SK-N-SH (cell line): ENCODE results near the gene ZNF280A. TPM values are rescaled to one million over a fixed set of nuclear protein-coding genes. Genes with fewer than 3 reads are reported as not detected.
"Not testable (repeated sequence)": the region's sequence is repeated elsewhere in the genome, so short reads cannot be mapped to it uniquely, and the experiment has no call there.

Source experiments
- CTCF ChIA-PET: fragments of 300-600, 350-600 bp; formaldehyde crosslinking; extraction: SDS; loops from one replicate; lab custom pipeline; 2021; lab: Yijun Ruan, JAX
- POLR2A ChIA-PET: fragments of 350-600 bp; sonication (Branson Sonifier 250); formaldehyde crosslinking; extraction: SDS; loops from one replicate; lab custom pipeline; 2020; ENCODE audit warnings: antibody characterized with exemption, inconsistent platforms; lab: Yijun Ruan, JAX
- DNase-seq: peaks from one replicate; pipeline ENCODE4 v3.0.0; 2012
- H2AFZ ChIP-seq: fragments of 200-600 bp; sonication (generic); 2 replicates; pipeline ENCODE4 v1.8.1; 2016; ENCODE audit warnings: antibody characterized with exemption, mild to moderate bottlenecking, low read depth
- H3F3A ChIP-seq: fragments of 200-600 bp; sonication (generic); replicated peaks from 2 replicates; pipeline ENCODE3; 2016; ENCODE audit warnings: antibody characterized with exemption, mild to moderate bottlenecking; ENCODE audit not compliant: insufficient read depth
- H3K27ac ChIP-seq, 2 experiments: fragments of 200-500 bp in 1 of 2; fragments of 200-600 bp in 1 of 2; sonication (Bioruptor generic) in 1 of 2; sonication (generic), shearing (Covaris generic) in 1 of 2; 2 replicates each; pipeline versions ENCODE4 v1.5.1 to v1.6.1; 2014 to 2016; ENCODE audit warnings: low read depth in 2 of 2, inconsistent platforms in 1 of 2, low read length in 1 of 2, mild to moderate bottlenecking in 1 of 2, mixed read lengths in 1 of 2
- H3K27me3 ChIP-seq: fragments of 200-600 bp; sonication (generic), shearing (Covaris generic); 2 replicates; pipeline ENCODE4 v1.6.1; 2016; ENCODE audit warnings: mixed run types; ENCODE audit not compliant: insufficient read depth
- H3K36me3 ChIP-seq, 2 experiments: fragments of 200-500 bp in 1 of 2; fragments of 200-600 bp in 1 of 2; sonication (Bioruptor generic) in 1 of 2; sonication (generic) in 1 of 2; replicated peaks in 1 of 2; 2 replicates each; pipeline versions ENCODE3 to v1.5.1; 2014 to 2016; ENCODE audit warnings: low read length in 1 of 2, mild to moderate bottlenecking in 1 of 2; ENCODE audit not compliant: insufficient read depth in 2 of 2, control insufficient read depth in 1 of 2
- H3K4me1 ChIP-seq, 2 experiments: fragments of 200-500 bp in 1 of 2; fragments of 200-600 bp in 1 of 2; sonication (Bioruptor generic) in 1 of 2; sonication (generic), shearing (Covaris generic) in 1 of 2; 2 replicates each; pipeline versions ENCODE4 v1.5.1 to v1.6.1; 2014 to 2016; ENCODE audit warnings: low read depth in 1 of 2, low read length in 1 of 2, mixed run types in 1 of 2; ENCODE audit not compliant: insufficient read depth in 2 of 2, control insufficient read depth in 1 of 2
- H3K4me2 ChIP-seq: fragments of 200-600 bp; sonication (generic), shearing (Covaris generic); 2 replicates; pipeline ENCODE4 v1.6.1; 2017; ENCODE audit warnings: mixed run types
- H3K4me3 ChIP-seq, 2 experiments: fragments of 200-500 bp in 1 of 2; fragments of 200-600 bp in 1 of 2; sonication (Bioruptor generic) in 1 of 2; sonication (generic), shearing (Covaris generic) in 1 of 2; 2 replicates each; pipeline versions ENCODE4 v1.5.1 to v1.8.1; 2014 to 2016; ENCODE audit warnings: low read depth in 2 of 2, inconsistent platforms in 1 of 2, low read length in 1 of 2, mild to moderate bottlenecking in 1 of 2, mixed read lengths in 1 of 2, moderate library complexity in 1 of 2
- H3K79me2 ChIP-seq: fragments of 200-600 bp; sonication (generic); 2 replicates; pipeline ENCODE4 v1.8.1; 2017; ENCODE audit warnings: mild to moderate bottlenecking; ENCODE audit not compliant: insufficient read depth
- H3K9ac ChIP-seq: fragments of 200-600 bp; sonication (generic); 2 replicates; pipeline ENCODE4 v1.6.1; 2017; ENCODE audit warnings: mixed run types
- H3K9me2 ChIP-seq: fragments of 200-600 bp; sonication (generic); 2 replicates; pipeline ENCODE4 v1.6.1; 2017; ENCODE audit warnings: mixed run types
- H3K9me3 ChIP-seq: fragments of 200-600 bp; sonication (generic); 2 replicates; pipeline ENCODE4 v1.6.1; 2017; ENCODE audit warnings: mixed run types, mild to moderate bottlenecking, moderate library complexity
- H4K20me1 ChIP-seq: fragments of 200-600 bp; sonication (generic); 2 replicates; pipeline ENCODE4 v1.6.1; 2017; ENCODE audit warnings: mild to moderate bottlenecking, mixed run types; ENCODE audit not compliant: insufficient read depth
- CHD2 ChIP-seq: fragments of 150-350 bp; IDR thresholded peaks from 2 replicates; pipeline ENCODE4 v1.6.1; 2018; ENCODE audit warnings: low read length; ENCODE audit not compliant: partially characterized antibody
- ELF1 ChIP-seq: IDR thresholded peaks from 2 replicates; pipeline ENCODE4 v1.4.0; 2012
- EZH2phosphoT487 ChIP-seq: fragments of 200-600 bp; sonication (generic); IDR thresholded peaks from 2 replicates; pipeline ENCODE4 v1.6.1; 2017; ENCODE audit warnings: low read depth, mixed run types, mild to moderate bottlenecking, antibody characterized with exemption, moderate library complexity, borderline replicate concordance
- GABPA ChIP-seq: IDR thresholded peaks from 2 replicates; pipeline ENCODE4 v1.4.0; 2012; ENCODE audit warnings: low read depth, mild to moderate bottlenecking
- NFIC ChIP-seq: IDR thresholded peaks from 2 replicates; pipeline ENCODE4 v1.4.0; 2012; ENCODE audit warnings: borderline replicate concordance
- NRF1 ChIP-seq: IDR thresholded peaks from 2 replicates; pipeline ENCODE4 v1.6.1; 2012; ENCODE audit warnings: low read depth, mild to moderate bottlenecking, low read length
- POLR2AphosphoS5 ChIP-seq: IDR thresholded peaks from 2 replicates; pipeline ENCODE4 v1.6.1; 2012; ENCODE audit warnings: low read depth, low read length
- RCOR1 ChIP-seq: fragments of 150-350 bp; IDR thresholded peaks from 2 replicates; pipeline ENCODE4 v1.6.1; 2017; ENCODE audit warnings: antibody characterized with exemption, low read length
- TAF1 ChIP-seq: IDR thresholded peaks from 2 replicates; pipeline ENCODE4 v1.6.1; 2012; ENCODE audit warnings: low read depth, mild to moderate bottlenecking, low read length, moderate library complexity, borderline replicate concordance
- TCF12 ChIP-seq: IDR thresholded peaks from 2 replicates; pipeline ENCODE4 v1.4.0; 2012
- TEAD4 ChIP-seq: IDR thresholded peaks from 2 replicates; pipeline ENCODE4 v1.4.0; 2012; ENCODE audit warnings: mild to moderate bottlenecking, borderline replicate concordance; ENCODE audit not compliant: insufficient read depth
- YY1 ChIP-seq: IDR thresholded peaks from 2 replicates; pipeline ENCODE4 v1.4.0; 2012; ENCODE audit warnings: low read depth, mild to moderate bottlenecking
- WGBS: methylation state at CpG from one replicate; pipeline ENCODE4 v1.1.6; 2017; ENCODE audit warnings: low lambda C conversion rate; 5-methylcytosine and 5-hydroxymethylcytosine counted together
- polyA plus RNA-seq, 3 experiments: library from polyadenylated mRNA; depleted of rRNA; stranded (reverse); fragments of >200 nt; gene quantifications; 2 replicates each; pipeline ENCODE4 v1.2.3, GENCODE V29; 2012
- TF ChIP-seq, protein P1 (sequence below): fragments of 150-350 bp; IDR thresholded peaks from 2 replicates; pipeline ENCODE4 v1.6.1; 2016; ENCODE audit warnings: mild to moderate bottlenecking, low read depth, low read length
- TF ChIP-seq, protein P2 (sequence below): IDR thresholded peaks from 2 replicates; pipeline ENCODE4; 2012

ZNF280A gene
- polyA plus RNA-seq, 1 of the 3 experiments (the other 2 are of a cell fraction): not detected

DNA sequence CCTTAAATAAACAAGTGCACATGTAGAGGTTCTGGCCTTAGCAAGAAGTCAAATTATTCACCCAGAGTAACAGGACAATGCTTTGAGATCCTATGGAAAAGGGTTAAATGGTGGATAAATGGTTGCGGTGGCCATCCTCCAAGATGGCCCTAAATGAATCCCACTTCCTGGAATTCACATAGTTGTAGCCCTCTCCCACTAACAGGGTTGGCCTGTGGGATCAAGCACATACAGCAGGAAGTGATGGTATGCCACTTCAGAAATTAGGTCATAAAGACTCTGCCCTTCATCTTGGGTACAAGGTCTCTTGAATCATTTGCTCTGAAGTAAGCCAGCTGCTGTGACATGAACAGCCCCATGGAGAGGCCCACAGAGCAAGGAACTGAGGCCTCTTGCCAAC is 13.3 kb downstream of the ZNF280A start:
- peaks cover 4% of the 10 kb centered on the region for H3F3A ChIP-seq
- 100% methylated on average over 1 of the region's 1 CpG for WGBS
- DNase-seq: no peak
- POLR2A ChIA-PET: no interaction called here
- no peak overlapping the region for H3K9ac ChIP-seq
- H4K20me1 ChIP-seq: no peaks in the 10 kb centered on the region
- no peaks in the 10 kb centered on the region for H3K27me3 ChIP-seq
- CTCF ChIA-PET: interaction anchor here (3.4 kb wide), 1 partner anchor 43 kb away, joined by 27 read pairs; no protein-coding TSS in a partner anchor
- no peak overlapping the region for H3K4me2 ChIP-seq
- H3K36me3 ChIP-seq: peaks cover 16 to 33% of the 10 kb centered on the region in 2 experiments
- H3K4me1 ChIP-seq: peaks cover 0 to 2% of the 10 kb centered on the region in 2 experiments; a peak in 1 of 4 replicates
- no peaks in the 10 kb centered on the region for H3K9me2 ChIP-seq
- no peak for TF ChIP-seq TAF1
- no peak for TF ChIP-seq CHD2
- no peak for TF ChIP-seq EZH2phosphoT487
- no peak for TF ChIP-seq ELF1
- no peak for TF ChIP-seq NFIC
- TF ChIP-seq, protein P1, sequence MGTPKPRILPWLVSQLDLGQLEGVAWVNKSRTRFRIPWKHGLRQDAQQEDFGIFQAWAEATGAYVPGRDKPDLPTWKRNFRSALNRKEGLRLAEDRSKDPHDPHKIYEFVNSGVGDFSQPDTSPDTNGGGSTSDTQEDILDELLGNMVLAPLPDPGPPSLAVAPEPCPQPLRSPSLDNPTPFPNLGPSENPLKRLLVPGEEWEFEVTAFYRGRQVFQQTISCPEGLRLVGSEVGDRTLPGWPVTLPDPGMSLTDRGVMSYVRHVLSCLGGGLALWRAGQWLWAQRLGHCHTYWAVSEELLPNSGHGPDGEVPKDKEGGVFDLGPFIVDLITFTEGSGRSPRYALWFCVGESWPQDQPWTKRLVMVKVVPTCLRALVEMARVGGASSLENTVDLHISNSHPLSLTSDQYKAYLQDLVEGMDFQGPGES: no peak
- no peak for TF ChIP-seq TEAD4
- TF ChIP-seq YY1: no peak
- no peak for TF ChIP-seq TCF12
- TF ChIP-seq GABPA: no peak
- no peak for TF ChIP-seq RCOR1
- TF ChIP-seq, protein P2, sequence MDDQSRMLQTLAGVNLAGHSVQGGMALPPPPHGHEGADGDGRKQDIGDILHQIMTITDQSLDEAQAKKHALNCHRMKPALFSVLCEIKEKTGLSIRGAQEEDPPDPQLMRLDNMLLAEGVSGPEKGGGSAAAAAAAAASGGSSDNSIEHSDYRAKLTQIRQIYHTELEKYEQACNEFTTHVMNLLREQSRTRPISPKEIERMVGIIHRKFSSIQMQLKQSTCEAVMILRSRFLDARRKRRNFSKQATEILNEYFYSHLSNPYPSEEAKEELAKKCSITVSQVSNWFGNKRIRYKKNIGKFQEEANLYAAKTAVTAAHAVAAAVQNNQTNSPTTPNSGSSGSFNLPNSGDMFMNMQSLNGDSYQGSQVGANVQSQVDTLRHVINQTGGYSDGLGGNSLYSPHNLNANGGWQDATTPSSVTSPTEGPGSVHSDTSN: no peak
- TF ChIP-seq NRF1: no peak
- TF ChIP-seq, all 33 proteins: peak for 0
- Histone ChIP-seq H3K9me3 (no peaks in the 10 kb centered on the region), H3K79me2 (no peaks in the 10 kb centered on the region), H3K27ac (no peak overlapping the region), H3K4me3 (no peak overlapping the region), H2AFZ (no peak overlapping the region)

DNA sequence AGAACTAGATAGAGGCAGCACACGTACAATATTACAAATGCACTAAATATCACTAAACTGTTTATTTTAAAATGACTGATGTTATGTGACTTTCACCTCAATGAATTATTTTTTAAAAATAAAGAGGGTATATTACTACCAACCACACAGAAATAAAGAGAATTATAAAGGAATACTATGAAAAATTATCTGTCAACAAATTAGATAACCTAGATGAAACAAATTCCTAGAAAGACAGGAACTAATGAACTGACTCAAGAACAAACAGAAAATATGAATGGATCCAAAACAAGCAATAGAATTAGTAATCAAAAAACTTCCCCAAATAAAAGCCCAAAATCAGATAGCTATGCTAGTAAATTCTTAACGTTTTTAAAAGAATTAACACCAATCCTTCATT is 21.8 kb downstream of the ZNF280A start:
- no peaks in the 10 kb centered on the region for H4K20me1 ChIP-seq
- H3K36me3 ChIP-seq: peaks cover 10 to 21% of the 10 kb centered on the region in 2 experiments
- H3K4me1 ChIP-seq: no peaks in the 10 kb centered on the region
- DNase-seq: no peak
- H3K4me2 ChIP-seq: no peak overlapping the region
- WGBS: 69% methylated on average over 2 of the region's 2 CpGs
- no peaks in the 10 kb centered on the region for H3K9me2 ChIP-seq
- no peak for TF ChIP-seq POLR2AphosphoS5
- H3K9me3 ChIP-seq: no peaks in the 10 kb centered on the region
- H3K4me3 ChIP-seq: no peak overlapping the region
- CTCF ChIA-PET: interaction anchor here (1.8 kb wide), 1 partner anchor 10 kb away, joined by 9 read pairs; the partner anchor contains the start of gene ZNF280B
- no peak overlapping the region for H2AFZ ChIP-seq
- H3K27me3 ChIP-seq: no peaks in the 10 kb centered on the region
- H3K9ac ChIP-seq: no peak overlapping the region
- peaks cover 3% of the 10 kb centered on the region for H3F3A ChIP-seq
- H3K79me2 ChIP-seq: no peaks in the 10 kb centered on the region; the same call in 1 of the 2 replicates
- no peak overlapping the region for H3K27ac ChIP-seq
- POLR2A ChIA-PET: no interaction called here

DNA sequence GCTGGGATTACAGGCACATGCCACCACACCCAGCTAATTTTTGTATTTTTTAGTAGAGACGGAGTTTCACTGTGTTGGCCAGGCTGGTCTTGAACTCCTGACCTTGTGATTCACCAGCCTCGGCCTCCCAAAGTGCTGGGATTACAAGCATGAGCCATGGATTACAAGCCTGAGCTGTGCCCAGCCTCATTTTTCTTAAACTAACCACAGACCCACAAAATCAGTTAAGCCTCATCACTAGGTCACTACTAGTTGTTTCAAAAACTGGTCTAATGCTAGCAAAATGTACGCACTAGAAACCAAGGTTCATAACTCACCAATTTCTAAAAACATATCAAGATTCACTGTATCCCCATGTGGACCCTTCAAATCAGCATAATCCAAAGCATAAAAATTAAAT is 28.5 kb downstream of the ZNF280A start:
- DNase-seq, H3K4me1 ChIP-seq, H3F3A ChIP-seq, H3K9ac ChIP-seq, H3K4me2 ChIP-seq, H3K27ac ChIP-seq, H4K20me1 ChIP-seq, H3K9me2 ChIP-seq, H3K27me3 ChIP-seq, CTCF ChIA-PET, H3K4me3 ChIP-seq, H3K9me3 ChIP-seq, POLR2A ChIA-PET, H2AFZ ChIP-seq, H3K79me2 ChIP-seq: not testable (repeated sequence)
- peaks cover 38 to 44% of the 10 kb centered on the region in 2 experiments for H3K36me3 ChIP-seq
- 89% methylated on average over 3 of the region's 3 CpGs for WGBS
